IPS-NIHi7 (cell line): Measurements from ENCODE around the gene STK24.

Source experiments
- DNase-seq: peaks from one replicate; pipeline ENCODE4 v3.0.0; 2012; ENCODE audit warnings: mixed read lengths; ENCODE audit errors: extremely low spot score

The STK24 gene

GRCh38 chr13:98556142-98556816 lies 20.6 kb downstream of the STK24 start:
- DNase-seq = no peak

DNA sequence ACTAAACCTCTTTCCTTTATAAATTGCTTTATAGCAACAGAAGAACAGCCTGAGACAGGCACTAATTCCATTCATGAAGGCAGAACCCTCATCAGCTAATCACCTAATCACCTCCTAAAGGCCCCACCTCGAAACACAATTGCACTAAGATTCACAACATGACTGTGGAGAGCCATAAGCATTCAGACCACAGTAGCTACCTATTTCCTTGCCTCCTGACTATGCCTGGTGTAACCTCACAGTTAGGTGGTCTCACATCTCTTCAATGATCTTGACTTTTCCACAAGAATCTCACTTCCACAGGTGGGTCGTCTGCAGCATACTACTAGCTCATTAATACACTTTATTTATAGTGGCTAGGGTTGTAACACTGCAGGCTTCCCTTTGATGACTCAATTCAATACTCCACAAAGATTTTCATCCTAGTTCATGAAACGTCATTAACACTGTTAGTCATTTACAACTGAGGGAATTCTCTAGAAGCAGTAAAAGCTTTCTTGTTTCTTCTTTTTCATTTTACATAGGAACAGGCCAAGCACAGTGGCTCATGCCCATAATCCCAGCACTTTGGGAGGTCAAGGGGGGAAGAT lies 27.1 kb downstream of the STK24 start:
- no peak for DNase-seq

DNA sequence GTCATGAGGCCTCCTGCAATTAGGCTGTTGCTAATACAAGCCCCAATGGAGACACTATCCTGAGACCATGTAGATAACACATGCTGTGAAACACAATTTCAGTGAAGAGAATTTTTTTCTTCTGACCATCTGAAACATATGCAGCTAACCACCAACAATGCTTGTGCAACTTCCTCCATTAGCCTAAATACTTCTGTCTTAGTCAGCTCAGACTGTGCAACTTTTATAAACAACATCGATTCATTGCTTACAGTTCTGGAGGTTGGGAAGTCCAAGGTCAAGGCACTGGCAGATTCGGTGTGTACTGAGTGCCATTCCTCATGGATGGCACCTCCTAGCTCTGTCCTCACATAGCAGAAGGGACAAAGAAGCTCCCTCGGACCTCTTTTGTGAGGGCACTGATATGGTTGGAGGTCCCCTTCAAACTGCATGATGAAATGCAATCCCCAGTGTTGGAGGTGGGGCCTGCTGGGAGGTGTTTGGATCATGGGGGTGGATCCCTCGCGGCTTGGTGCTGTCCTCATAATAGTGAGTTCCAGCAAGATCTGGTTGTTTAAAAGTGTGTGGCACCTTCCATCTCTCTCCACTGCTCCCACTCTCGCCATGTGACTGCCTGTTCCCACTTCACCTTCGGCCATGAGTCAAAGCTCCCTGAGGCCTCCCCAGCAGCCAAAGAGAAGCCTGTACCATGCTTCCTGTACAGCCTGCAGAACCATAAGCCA lies 27.7 kb downstream of the STK24 start:
- no peak for DNase-seq

DNA sequence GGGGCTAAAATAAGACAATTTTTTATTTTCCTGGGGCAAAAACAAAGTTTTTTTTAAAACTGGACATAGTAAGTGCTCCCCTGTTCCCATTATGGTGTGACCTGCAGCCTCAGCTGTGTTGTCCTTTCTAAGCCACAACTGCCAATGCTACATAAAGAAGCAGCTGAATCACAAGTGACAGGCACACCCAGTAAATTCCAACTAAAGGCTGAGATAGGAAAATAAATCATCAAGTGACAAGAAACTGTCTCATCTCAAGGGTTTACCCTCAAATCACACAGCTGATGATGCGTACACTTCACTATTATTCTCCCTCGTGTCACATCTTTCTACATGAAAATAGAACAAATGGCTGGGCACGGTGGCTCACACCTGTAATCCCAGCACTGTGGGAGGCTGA lies 28.7 kb downstream of the STK24 start:
- DNase-seq = no peak

- DNase-seq = no peak
Observed at GRCh38 chr13:98547455-98547854, 29.5 kb downstream of the STK24 start.

- no peak for DNase-seq
Observed at GRCh38 chr13:98546402-98546801, 30.5 kb downstream of the STK24 start.

- no peak for DNase-seq
Observed at GRCh38 chr13:98544104-98544710, 32.7 kb downstream of the STK24 start.

GRCh38 chr13:98543378-98544103 lies 33.4 kb downstream of the STK24 start:
- no peak for DNase-seq

DNA sequence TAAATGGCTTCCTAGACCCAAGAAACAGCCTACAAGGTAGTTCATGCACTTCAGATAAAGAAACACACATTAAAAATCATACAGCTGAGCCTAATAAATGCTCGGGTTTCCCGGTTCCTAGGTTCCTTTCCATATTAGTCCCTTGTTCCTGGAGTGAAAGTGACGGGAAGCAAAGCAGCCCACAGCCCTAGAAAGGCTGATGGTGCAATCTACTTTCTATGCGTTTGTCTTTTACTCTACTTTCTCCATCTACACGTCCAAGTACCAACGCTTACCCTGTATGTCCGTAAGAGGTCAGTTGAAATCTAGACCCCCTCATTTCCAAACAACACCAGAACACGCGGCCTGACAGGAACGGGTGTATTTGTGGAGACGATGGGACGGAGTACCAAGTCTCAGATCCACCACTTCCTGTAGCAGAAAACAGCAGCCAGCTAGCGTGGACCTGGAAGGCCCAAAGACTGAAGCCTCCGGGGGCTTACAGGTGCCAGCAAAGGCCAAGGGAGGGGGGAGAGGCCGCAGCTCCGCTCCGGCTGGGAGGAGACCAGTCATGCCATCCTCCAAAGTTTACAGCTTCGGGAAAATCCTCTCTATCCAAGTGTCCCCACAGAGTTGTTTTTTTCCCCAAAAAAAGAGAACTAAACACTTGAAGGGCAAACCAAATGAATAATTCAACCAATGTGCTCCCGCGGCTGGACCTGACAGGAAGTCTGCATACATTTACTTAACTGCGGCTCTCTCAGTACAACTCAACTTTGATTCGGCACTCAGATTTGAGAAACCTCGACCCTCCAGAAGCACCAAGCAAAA lies 34.1 kb downstream of the STK24 start:
- DNase-seq = no peak

DNA sequence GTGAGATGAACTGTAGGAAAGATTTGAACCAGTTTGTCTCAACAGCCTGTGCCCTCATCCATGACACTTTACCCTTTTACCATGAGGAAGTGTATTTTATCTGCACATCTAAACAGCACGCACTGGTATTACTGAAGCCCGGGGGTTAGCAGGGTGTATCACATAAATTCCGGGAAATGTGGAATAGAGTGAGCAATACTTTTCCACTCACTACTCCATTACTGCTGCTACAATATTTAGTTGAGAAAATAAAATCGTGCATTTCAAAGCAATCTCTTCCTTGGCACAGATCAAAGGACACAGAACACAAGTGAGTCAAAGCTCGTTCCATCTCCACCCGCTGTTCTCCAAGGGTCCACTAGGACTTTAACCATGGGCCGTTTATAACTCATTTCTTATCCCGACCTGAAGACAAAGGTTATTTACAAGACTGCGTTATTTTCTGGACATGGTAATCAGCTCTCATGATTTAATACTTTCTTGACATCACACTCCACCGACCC lies 35.2 kb downstream of the STK24 start:
- DNase-seq = no peak

DNA sequence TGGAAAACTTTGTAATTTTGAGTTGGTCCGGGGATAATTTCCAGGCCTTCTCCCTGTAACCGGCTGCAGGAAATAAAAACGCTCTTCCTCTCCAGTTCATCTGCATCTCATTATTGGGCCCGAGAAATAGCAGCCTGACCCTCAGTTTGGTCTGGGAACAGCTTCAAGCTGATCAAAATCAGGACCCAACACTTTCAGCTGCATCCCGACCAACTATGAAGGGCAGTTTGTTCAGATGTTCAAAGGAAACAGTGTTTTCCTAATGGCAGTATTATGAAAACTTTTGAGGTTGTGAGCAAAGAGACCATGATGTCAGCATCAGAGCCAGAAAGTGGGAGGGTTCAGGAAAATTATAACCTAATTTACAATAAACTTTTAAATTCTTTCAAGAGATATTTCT lies 35.7 kb downstream of the STK24 start:
- no peak for DNase-seq

DNA sequence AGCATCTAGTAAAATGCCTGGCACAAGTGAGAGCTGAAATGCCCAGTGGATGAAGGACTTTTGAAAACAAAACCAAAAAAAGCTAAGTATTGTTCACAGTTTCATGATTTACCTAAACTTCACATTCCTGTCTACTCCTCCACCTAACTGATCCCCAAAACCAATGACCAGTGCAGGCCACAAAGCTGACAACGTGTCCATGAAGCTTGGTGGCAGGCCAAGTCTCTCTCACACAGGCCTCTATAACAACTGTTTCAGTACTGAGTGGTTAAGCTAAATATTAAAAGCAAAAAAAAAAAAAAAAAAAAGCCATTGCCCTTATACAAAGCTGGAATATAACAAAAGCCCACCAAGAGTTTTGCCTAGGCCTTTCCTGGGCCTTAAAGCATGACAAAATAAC lies 36.4 kb downstream of the STK24 start:
- DNase-seq = no peak

GRCh38 chr13:98539666-98540065 lies 37.2 kb downstream of the STK24 start:
- DNase-seq = no peak

- DNase-seq = no peak
Observed at GRCh38 chr13:98538876-98539275, 38.0 kb downstream of the STK24 start.

GRCh38 chr13:98537740-98538139 lies 39.2 kb downstream of the STK24 start:
- no peak for DNase-seq

DNA sequence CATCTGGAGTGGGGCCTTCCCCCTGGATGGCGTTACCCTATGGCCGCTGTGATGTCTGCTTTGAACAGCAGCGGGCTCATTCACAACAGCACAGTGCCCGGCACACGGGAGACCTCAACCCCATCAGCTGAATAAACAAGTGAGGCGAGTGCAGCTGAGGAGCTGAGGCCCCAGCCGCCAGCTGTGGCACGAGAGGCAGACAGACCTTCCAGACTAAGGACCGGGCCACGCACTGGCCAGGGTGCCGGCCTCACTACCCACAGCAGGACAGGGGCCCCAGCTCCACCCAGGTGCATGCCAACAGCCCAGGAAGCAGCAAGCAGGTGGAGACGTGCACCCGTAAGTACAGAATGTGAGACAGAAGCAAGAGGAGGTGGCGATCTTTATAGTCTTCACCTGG lies 39.6 kb downstream of the STK24 start:
- no peak for DNase-seq

DNA sequence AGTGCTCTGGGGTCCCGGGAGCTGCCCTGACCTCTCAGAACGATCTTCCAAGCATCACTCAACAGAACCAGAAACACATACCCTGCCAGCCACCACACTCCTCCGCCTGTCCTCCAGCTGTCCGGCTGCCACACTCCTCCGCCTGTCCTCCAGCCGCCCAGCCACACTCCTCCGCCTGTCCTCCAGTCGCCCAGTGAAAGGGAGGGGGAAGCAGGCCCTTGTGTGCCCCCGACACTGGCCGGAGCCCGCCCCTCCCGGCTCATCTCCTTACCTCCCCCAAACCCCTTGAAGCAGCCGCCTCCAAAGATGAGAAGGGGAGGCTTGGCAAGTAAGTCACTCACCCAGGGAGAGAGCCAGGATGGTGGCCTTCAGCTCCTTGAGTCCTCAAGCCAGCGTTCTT lies 40.2 kb downstream of the STK24 start:
- no peak for DNase-seq

- DNase-seq = no peak
Observed at GRCh38 chr13:98535501-98536354, 41.2 kb downstream of the STK24 start.

- no peak for DNase-seq
Observed at GRCh38 chr13:98534821-98535220, 42.1 kb downstream of the STK24 start.

- no peak for DNase-seq
Observed at GRCh38 chr13:98533912-98534311, 43.0 kb downstream of the STK24 start.
